Measurements from ENCODE around the gene OMP.

OMP gene

DNA sequence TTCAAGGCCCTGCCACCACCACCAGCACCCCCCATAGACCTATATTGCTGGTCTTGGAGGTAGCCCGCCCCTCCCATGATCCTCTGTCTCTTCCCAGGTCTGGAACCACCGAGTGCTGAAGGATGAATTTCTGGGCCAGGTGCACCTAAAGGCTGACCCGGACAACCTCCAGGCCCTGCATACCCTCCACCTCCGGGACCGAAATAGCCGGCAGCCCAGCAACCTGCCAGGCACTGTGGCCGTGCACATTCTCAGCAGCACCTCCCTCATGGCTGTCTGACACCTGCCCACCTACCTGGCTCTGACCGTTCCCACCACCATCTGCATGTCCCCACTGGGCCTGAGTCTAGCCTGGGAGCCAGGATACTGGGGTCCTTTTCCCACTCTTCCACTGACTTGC is 21.0 kb downstream of the OMP start:
- DNase-seq (ENCODE audit: low spot score): no peak

GRCh38 chr11:77124041-77124440 is 21.4 kb downstream of the OMP start:
- DNase-seq (ENCODE audit: low spot score): no peak

GRCh38 chr11:77124488-77124887 is 21.8 kb downstream of the OMP start:
- DNase-seq (ENCODE audit: low spot score): no peak

GRCh38 chr11:77125191-77125590 is 22.6 kb downstream of the OMP start:
- no peak for DNase-seq (ENCODE audit: low spot score)

DNA sequence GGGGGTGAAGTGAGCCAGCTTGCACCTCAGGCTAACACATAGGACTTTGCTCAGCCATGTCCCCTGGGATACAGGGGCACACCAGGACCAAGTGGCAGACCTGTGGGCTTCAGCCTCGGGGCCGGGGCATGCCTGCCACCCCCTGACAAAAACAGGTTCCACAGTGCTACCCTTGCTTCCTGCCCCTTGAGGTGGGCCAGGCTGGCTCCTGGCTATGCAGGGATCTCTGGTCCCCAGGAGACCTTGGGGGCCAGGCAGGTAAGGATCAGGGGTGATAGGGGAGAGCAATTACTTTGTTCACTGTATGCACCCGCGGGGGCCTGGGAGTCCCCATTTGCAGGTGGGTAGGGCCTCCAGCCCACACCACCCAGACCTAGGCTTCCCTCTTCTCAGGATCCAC is 23.1 kb downstream of the OMP start:
- no peak for DNase-seq (ENCODE audit: low spot score)

- no peak for DNase-seq (ENCODE audit: low spot score)
Observed at GRCh38 chr11:77126156-77126775, 23.6 kb downstream of the OMP start.

DNA sequence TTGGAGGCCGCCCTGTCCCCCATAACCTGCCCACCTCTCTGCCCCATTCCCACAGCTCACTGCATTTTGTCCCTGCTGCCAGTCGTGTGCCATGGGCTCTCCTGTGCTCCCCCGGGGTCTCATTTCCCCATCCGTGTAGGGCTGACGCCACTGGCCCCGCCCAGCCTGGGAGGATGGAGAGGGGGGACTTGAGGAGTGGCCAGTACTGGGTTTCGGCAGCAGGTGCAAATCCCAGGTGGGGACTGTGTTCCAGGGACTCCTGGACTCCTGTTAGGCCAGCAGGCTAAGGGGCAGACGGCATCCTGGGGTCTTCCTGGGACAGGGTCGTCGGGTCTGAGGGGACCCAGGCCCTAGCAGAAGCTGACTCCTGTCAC is 24.2 kb downstream of the OMP start:
- DNase-seq (ENCODE audit: low spot score): no peak

GRCh38 chr11:77127235-77127911 is 24.7 kb downstream of the OMP start:
- DNase-seq (ENCODE audit: low spot score): peak; percentile 31

- DNase-seq (ENCODE audit: low spot score): peak; percentile 46
Observed at GRCh38 chr11:77127920-77128691, 25.5 kb downstream of the OMP start, which contains the start of gene MYO7A. Gene MYO7A, plus strand, starts transcription at chr11:77128246. Its CDS starts 2,389 bp downstream, at chr11:77130635.

GRCh38 chr11:77129069-77129841 is 26.6 kb downstream of the OMP start:
- DNase-seq (ENCODE audit: low spot score): no peak

GRCh38 chr11:77129842-77130756 is 27.5 kb downstream of the OMP start:
- DNase-seq (ENCODE audit: low spot score): no peak

DNA sequence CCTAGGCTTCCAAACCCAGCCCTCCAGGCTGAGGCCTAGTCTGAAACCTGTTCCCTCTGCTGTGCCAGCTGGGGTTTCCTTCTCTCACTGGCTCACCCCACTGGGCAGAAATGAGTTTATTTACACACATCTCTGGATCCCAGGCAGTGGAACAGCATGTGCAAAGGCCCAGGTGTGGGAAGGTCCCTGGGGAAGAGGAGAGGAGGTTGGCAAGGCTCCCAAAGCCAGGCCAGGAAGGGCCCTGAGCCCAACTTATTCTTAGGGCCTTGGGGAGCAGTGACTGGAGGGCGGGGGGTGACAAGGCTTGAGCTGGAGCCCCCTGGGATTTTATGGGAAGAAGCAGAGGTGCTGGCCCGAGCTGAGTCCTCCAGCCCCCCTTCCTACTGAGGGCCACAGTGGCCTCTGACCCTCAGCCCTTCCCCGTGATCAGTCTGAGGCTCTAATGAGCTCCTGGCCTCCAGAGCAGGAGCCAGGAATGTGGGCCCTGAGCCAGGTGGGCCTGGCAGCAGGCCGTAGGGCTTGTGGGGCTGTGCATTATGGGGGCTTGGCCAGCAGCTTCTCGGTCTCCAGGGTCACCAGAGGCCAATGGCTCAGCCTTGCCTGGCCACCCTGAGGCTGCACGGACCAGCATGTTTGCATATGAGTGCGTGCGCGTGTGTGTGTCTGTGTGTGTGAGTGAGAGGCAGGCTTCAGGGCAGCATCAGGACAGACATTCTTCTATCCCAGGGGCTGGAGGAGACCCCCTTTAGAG is 28.3 kb downstream of the OMP start:
- no peak for DNase-seq (ENCODE audit: low spot score)

GRCh38 chr11:77131560-77131959 is 28.9 kb downstream of the OMP start:
- DNase-seq (ENCODE audit: low spot score): no peak

- no peak for DNase-seq (ENCODE audit: low spot score)
Observed at GRCh38 chr11:77135069-77135468, 32.4 kb downstream of the OMP start.

- no peak for DNase-seq (ENCODE audit: low spot score)
Observed at GRCh38 chr11:77136074-77136473, 33.4 kb downstream of the OMP start.

DNA sequence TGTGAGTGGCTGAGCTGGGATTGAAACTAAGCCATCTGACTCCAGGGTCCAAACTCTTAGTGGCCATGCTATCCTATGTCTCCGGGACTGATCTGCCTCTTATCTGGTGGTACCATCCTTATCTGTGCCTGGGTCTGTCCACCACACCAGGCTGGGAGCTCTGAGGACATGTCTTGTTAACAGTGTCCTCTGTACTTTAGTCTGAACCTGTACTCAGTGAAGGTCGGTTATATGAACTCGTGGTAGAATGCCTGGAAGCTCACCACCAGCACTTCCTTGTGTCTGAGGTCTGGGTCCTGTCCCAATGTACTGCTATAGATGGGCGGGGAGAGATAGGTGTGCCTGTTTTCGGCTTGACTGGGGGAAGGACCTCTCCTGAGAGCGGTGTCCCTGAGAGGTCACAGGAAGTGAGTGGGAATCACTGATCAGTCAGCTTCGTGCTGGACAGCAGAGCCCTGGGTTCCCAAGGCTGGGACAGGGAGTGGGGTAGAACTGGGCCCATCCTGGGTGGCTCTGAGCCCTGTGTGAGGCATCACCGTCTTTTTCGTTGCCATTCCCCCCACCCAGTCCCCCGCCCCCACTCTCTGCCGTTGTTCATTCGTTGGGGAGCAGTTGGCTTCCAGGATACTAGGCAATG is 34.3 kb downstream of the OMP start:
- DNase-seq (ENCODE audit: low spot score): no peak

- no peak for DNase-seq (ENCODE audit: low spot score)
Observed at GRCh38 chr11:77137421-77137820, 34.8 kb downstream of the OMP start.

GRCh38 chr11:77138106-77138649 is 35.5 kb downstream of the OMP start:
- no peak for DNase-seq (ENCODE audit: low spot score)

- no peak for DNase-seq (ENCODE audit: low spot score)
Observed at GRCh38 chr11:77139201-77139600, 36.6 kb downstream of the OMP start.

Measured in putamen (tissue), 1 donor.